ENCODE data around the gene TMEM117.

DNA sequence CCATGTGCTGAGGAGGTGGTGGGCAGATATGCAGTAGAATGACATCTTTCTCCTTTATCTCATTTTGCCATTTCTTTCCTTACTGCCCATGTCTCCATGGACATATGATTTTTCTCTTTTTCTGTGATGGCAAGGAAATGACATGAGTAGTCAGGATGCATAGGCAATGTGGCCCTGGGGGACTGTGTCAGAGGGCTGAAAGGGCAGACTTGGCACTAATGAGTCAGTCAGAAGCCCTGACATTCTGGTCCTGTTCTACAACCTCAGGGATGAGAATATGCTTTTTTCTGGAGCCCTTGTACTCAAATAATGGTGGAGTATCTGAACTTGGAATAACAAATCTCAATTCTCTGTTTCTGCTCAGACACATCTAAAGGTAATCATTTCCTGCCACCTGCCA, 167.8 kb downstream of the TMEM117 start:
- TF ChIP-seq POLR2AphosphoS5 (IDR thresholded peaks at IDR 0.05; ENCODE audit: low read depth, low read length) = no peak
- TF ChIP-seq POLR2A (IDR thresholded peaks at IDR 0.05; ENCODE audit: low read depth, low read length) = no peak

All from GM12892 (cell line).